Measurements from ENCODE around the gene PRR5L.

PRR5L gene, protein sequence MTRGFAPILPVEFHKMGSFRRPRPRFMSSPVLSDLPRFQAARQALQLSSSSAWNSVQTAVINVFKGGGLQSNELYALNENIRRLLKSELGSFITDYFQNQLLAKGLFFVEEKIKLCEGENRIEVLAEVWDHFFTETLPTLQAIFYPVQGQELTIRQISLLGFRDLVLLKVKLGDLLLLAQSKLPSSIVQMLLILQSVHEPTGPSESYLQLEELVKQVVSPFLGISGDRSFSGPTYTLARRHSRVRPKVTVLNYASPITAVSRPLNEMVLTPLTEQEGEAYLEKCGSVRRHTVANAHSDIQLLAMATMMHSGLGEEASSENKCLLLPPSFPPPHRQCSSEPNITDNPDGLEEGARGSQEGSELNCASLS

DNA sequence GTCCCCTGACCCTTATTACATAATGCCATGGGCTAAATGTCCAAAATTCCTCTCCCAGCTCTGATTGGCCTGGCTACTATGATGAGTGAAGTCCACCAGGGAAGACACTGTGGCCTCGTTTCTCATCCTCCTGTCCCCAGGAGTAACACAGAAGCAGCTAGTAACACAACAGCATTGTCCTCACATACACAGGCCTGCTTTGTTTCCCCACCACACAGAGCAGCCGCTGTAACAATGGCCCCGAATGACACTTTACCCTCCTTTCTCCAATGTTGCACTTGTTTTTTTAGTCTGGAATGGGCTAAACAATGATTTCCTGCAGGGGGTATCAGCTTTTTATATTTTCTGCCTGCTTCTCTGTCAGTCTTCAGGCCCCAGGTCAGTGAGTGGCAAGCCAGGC is at the start of gene PRR5L:
PRR5L (plus strand) TSS at position 363 of the 400 bp plus-strand sequence. CDS start 104,834 bp downstream, outside the sequence.
- no peak within 1 kb of the TSS for H3K27ac ChIP-seq (ENCODE audit: low read depth, low read length)
- no peak within 1 kb of the TSS for H3K4me2 ChIP-seq (ENCODE audit: low read length)
- H3K4me1 ChIP-seq (ENCODE audit: control insufficient read depth, low read length), result no peaks in the 10 kb centered on the region
- H4K20me1 ChIP-seq (ENCODE audit: control insufficient read depth, insufficient read depth, low read depth, low read length), result no peaks in the 10 kb centered on the region
- H3F3A ChIP-seq (ENCODE audit: control insufficient read depth, insufficient read depth), result no peaks in the 10 kb centered on the region
- no peaks in the 10 kb centered on the region for H3K79me2 ChIP-seq (ENCODE audit: control insufficient read depth, low read length)
- H3K9me3 ChIP-seq (ENCODE audit: control insufficient read depth, insufficient read depth, low read length), result no peaks in the 10 kb centered on the region
- H3K27me3 ChIP-seq (ENCODE audit: control insufficient read depth, low read length), result no peaks in the 10 kb centered on the region
- no peaks in the 10 kb centered on the region for H3K36me3 ChIP-seq (ENCODE audit: control insufficient read depth, low read length)
- no peaks in the 10 kb centered on the region for H3K9me2 ChIP-seq (replicated peaks; ENCODE audit: control insufficient read depth, low read length)
- TF ChIP-seq EZH2phosphoT487 (IDR thresholded peaks at IDR 0.05; ENCODE audit: borderline replicate concordance, low read length), result no peak
- TF ChIP-seq, protein P1, sequence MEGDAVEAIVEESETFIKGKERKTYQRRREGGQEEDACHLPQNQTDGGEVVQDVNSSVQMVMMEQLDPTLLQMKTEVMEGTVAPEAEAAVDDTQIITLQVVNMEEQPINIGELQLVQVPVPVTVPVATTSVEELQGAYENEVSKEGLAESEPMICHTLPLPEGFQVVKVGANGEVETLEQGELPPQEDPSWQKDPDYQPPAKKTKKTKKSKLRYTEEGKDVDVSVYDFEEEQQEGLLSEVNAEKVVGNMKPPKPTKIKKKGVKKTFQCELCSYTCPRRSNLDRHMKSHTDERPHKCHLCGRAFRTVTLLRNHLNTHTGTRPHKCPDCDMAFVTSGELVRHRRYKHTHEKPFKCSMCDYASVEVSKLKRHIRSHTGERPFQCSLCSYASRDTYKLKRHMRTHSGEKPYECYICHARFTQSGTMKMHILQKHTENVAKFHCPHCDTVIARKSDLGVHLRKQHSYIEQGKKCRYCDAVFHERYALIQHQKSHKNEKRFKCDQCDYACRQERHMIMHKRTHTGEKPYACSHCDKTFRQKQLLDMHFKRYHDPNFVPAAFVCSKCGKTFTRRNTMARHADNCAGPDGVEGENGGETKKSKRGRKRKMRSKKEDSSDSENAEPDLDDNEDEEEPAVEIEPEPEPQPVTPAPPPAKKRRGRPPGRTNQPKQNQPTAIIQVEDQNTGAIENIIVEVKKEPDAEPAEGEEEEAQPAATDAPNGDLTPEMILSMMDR (IDR thresholded peaks at IDR 0.05; ENCODE audit: low read depth, low read length, poor library complexity, severe bottlenecking), result no peak
- no peak within 1 kb of the TSS for H3K4me3 ChIP-seq (ENCODE audit: low read length)

DNA sequence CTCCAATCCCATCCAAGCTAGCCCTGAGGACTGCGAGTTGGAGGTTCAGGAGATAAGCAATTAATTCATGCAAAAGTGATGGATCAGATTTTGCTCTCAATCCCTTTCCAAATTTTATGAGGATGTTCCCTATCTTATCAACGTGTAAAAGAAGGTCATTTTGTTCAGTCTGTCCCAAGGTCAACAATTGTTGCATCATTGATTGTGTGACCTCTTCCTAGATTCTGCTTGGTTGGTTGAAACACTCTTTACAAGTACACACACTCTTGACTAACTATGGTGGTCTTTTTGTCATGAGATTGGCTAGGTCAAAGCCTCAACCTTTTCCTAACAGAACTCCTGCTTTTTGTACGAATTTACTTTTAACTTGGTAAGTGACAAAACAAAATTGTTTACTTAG is 48.6 kb upstream of the PRR5L start:
- H4K20me1 ChIP-seq (ENCODE audit: control insufficient read depth, insufficient read depth, low read depth, low read length), result no peaks in the 10 kb centered on the region
- TF ChIP-seq, protein P1 (IDR thresholded peaks at IDR 0.05; ENCODE audit: low read depth, low read length, poor library complexity, severe bottlenecking), result no peak
- no peak for TF ChIP-seq EZH2phosphoT487 (IDR thresholded peaks at IDR 0.05; ENCODE audit: borderline replicate concordance, low read length)
- H3K9me3 ChIP-seq (ENCODE audit: control insufficient read depth, insufficient read depth, low read length), result no peaks in the 10 kb centered on the region

DNA sequence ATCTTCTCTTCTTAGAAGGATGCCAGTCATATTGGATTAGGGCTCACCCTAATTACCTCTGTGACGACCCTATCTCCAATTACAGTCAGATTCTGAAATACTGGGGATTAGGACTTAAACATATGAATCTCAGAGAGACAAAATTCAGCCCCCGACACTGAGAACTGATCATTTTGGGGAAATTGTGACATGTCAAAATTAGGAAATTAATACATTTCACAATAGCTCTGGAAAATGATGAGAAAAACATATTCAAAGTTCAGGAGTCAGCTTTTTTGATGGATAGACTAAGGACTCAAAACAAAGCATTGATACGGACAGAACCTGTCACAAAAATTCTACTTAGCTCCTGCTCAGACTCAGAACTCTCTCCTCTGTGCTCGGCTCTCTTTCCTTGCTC is 47.7 kb upstream of the PRR5L start:
- no peak overlapping the region for H3K27ac ChIP-seq (ENCODE audit: low read depth, low read length)
- no peaks in the 10 kb centered on the region for H3K9me2 ChIP-seq (replicated peaks; ENCODE audit: control insufficient read depth, low read length)
- no peak overlapping the region for H3K4me2 ChIP-seq (ENCODE audit: low read length)
- H3K36me3 ChIP-seq (ENCODE audit: control insufficient read depth, low read length), result no peaks in the 10 kb centered on the region
- no peaks in the 10 kb centered on the region for H3K9me3 ChIP-seq (ENCODE audit: control insufficient read depth, insufficient read depth, low read length)
- no peaks in the 10 kb centered on the region for H3F3A ChIP-seq (ENCODE audit: control insufficient read depth, insufficient read depth)
- H4K20me1 ChIP-seq (ENCODE audit: control insufficient read depth, insufficient read depth, low read depth, low read length), result no peaks in the 10 kb centered on the region
- no peaks in the 10 kb centered on the region; the same call in 1 of the 2 replicates for H3K27me3 ChIP-seq (ENCODE audit: control insufficient read depth, low read length)
- H3K79me2 ChIP-seq (ENCODE audit: control insufficient read depth, low read length), result no peaks in the 10 kb centered on the region
- no peaks in the 10 kb centered on the region for H3K4me1 ChIP-seq (ENCODE audit: control insufficient read depth, low read length)
- H3K4me3 ChIP-seq (ENCODE audit: low read length), result no peak overlapping the region
- no peak for TF ChIP-seq EZH2phosphoT487 (IDR thresholded peaks at IDR 0.05; ENCODE audit: borderline replicate concordance, low read length)
- TF ChIP-seq, protein P1 (IDR thresholded peaks at IDR 0.05; ENCODE audit: low read depth, low read length, poor library complexity, severe bottlenecking), result no peak

More for the DNA sequence above, 48.6 kb upstream of the PRR5L start:
- H3K27me3 ChIP-seq (ENCODE audit: control insufficient read depth, low read length), result no peaks in the 10 kb centered on the region; the same call in 1 of the 2 replicates
- H3K27ac ChIP-seq (ENCODE audit: low read depth, low read length), result no peak overlapping the region
- no peak overlapping the region for H3K4me3 ChIP-seq (ENCODE audit: low read length)
- no peak overlapping the region for H3K4me2 ChIP-seq (ENCODE audit: low read length)
- H3K36me3 ChIP-seq (ENCODE audit: control insufficient read depth, low read length), result no peaks in the 10 kb centered on the region
- H3K79me2 ChIP-seq (ENCODE audit: control insufficient read depth, low read length), result no peaks in the 10 kb centered on the region
- no peaks in the 10 kb centered on the region for H3K9me2 ChIP-seq (replicated peaks; ENCODE audit: control insufficient read depth, low read length)
- no peaks in the 10 kb centered on the region for H3F3A ChIP-seq (ENCODE audit: control insufficient read depth, insufficient read depth)
- H3K4me1 ChIP-seq (ENCODE audit: control insufficient read depth, low read length), result no peaks in the 10 kb centered on the region
